B cell (primary cell): ENCODE data around the gene ANAPC2. TPM values are rescaled to one million over a fixed set of nuclear protein-coding genes. Genes with fewer than 3 reads are reported as not detected.

Source experiments
- ATAC-seq: fragments of 200-7000 bp; cut with Tn5 transposase; one replicate; pipeline ENCODE4 v1.10.0; 2021; ENCODE audit warnings: low read depth, mild to moderate bottlenecking, moderate number of reproducible peaks, moderate library complexity
- CTCF ChIA-PET: fragments of 350-600 bp; sonication (Branson Sonifier 250); formaldehyde crosslinking; loops from one replicate; lab custom pipeline; 2021; ENCODE audit warnings: antibody characterized with exemption, inconsistent platforms; lab: Charles Lee
- POLR2A ChIA-PET: fragments of 350-600 bp; sonication (Branson Sonifier 250); formaldehyde crosslinking; loops from one replicate; lab custom pipeline; 2021; ENCODE audit warnings: antibody characterized with exemption; lab: Charles Lee
- DNase-seq: peaks from one replicate; pipeline ENCODE4 v3.0.0; 2013
- H2AFZ ChIP-seq: 2 replicates; pipeline ENCODE4 v1.6.1; 2012; ENCODE audit warnings: mild to moderate bottlenecking, low read depth, low read length; ENCODE audit not compliant: insufficient read depth, poor library complexity, severe bottlenecking
- H3K27ac ChIP-seq, 2 donors: 1 replicate in 1 of 2; 2 replicates in 1 of 2; pipeline ENCODE4 v1.5.1; 2012 to 2013; ENCODE audit warnings: low read length in 2 of 2, mild to moderate bottlenecking in 2 of 2, moderate library complexity in 1 of 2
- H3K27me3 ChIP-seq, 4 experiments: fragments of 200-600 bp in 1 of 4; sonication (generic) in 1 of 4; replicated peaks in 1 of 4; 1 replicate in 2 of 4; 2 replicates in 2 of 4; pipeline versions ENCODE4 v1.6.1 to v1.7.0; 2013 to 2016; ENCODE audit warnings: low read length in 3 of 4, mild to moderate bottlenecking in 2 of 4, mixed read lengths in 1 of 4, moderate library complexity in 1 of 4; ENCODE audit not compliant: insufficient read depth in 4 of 4, control insufficient read depth in 3 of 4; ENCODE audit errors: control extremely low read depth in 1 of 4
- H3K36me3 ChIP-seq, 2 experiments: replicated peaks in 1 of 2; 1 replicate in 1 of 2; 2 replicates in 1 of 2; pipeline versions ENCODE4 v1.6.1 to v1.7.1; 2013; ENCODE audit warnings: low read length in 1 of 2; ENCODE audit not compliant: insufficient read depth in 2 of 2, control insufficient read depth in 1 of 2; ENCODE audit errors: control extremely low read depth in 1 of 2, extremely low read depth in 1 of 2
- H3K4me1 ChIP-seq, 2 donors: fragments of 200-600 bp in 1 of 2; sonication (generic) in 1 of 2; 1 replicate in 1 of 2; 2 replicates in 1 of 2; pipeline versions ENCODE4 v1.5.1 to v1.6.1; 2013 to 2017; ENCODE audit warnings: low read length in 2 of 2; ENCODE audit not compliant: control insufficient read depth in 2 of 2, insufficient read depth in 2 of 2
- H3K4me2 ChIP-seq: replicated peaks from 2 replicates; pipeline ENCODE3; 2012; ENCODE audit warnings: mild to moderate bottlenecking, low read depth, low read length; ENCODE audit not compliant: poor library complexity, severe bottlenecking
- H3K4me3 ChIP-seq, 5 experiments: fragments of 200-600 bp in 1 of 5; sonication (generic) in 1 of 5; 1 replicate in 3 of 5; 2 replicates in 2 of 5; pipeline versions ENCODE4 v1.5.1 to v1.7.0; 2011 to 2016; ENCODE audit warnings: low read length in 4 of 5, mild to moderate bottlenecking in 4 of 5, low read depth in 2 of 5, control low read depth in 1 of 5, moderate library complexity in 1 of 5; ENCODE audit not compliant: insufficient read depth in 1 of 5; ENCODE audit errors: control extremely low read depth in 1 of 5, extremely low read depth in 1 of 5
- H3K79me2 ChIP-seq: fragments of 200-600 bp; sonication (generic); one replicate; pipeline ENCODE4 v1.6.0; 2016; ENCODE audit warnings: low read length; ENCODE audit not compliant: control insufficient read depth, insufficient read depth
- H3K9ac ChIP-seq: fragments of 200-600 bp; sonication (generic); 2 replicates; pipeline ENCODE4 v1.6.1; 2017; ENCODE audit warnings: mild to moderate bottlenecking, low read length, moderate library complexity
- H3K9me3 ChIP-seq, 3 donors: one replicate each; pipeline versions ENCODE4 v1.6.1 to v1.7.1; 2013; ENCODE audit warnings: low read length in 2 of 3; ENCODE audit not compliant: control insufficient read depth in 2 of 3, insufficient read depth in 1 of 3; ENCODE audit errors: control extremely low read depth in 1 of 3
- H4K20me1 ChIP-seq: 2 replicates; pipeline ENCODE4 v1.6.0; 2012; ENCODE audit warnings: mild to moderate bottlenecking, low read length; ENCODE audit not compliant: insufficient read depth, control insufficient read depth, poor library complexity, severe bottlenecking
- H3K27ac Mint-ChIP-seq: one replicate; pipeline ENCODE4 v1.8.0; 2021; ENCODE audit warnings: mixed read lengths
- H3K27me3 Mint-ChIP-seq: one replicate; pipeline ENCODE4 v1.8.0; 2021; ENCODE audit warnings: mixed read lengths
- H3K4me1 Mint-ChIP-seq: one replicate; pipeline ENCODE4 v1.8.0; 2021; ENCODE audit warnings: mixed read lengths
- H3K4me3 Mint-ChIP-seq: one replicate; pipeline ENCODE4 v1.8.0; 2021; ENCODE audit warnings: mixed read lengths
- H3K9me3 Mint-ChIP-seq: one replicate; pipeline ENCODE4 v1.8.0; 2022; ENCODE audit warnings: mixed read lengths; ENCODE audit not compliant: insufficient read depth
- CTCF ChIP-seq: fragments of 200-600 bp; IDR thresholded peaks from one replicate; pipeline ENCODE4 v1.8.0; 2022; ENCODE audit warnings: antibody characterized with exemption, mild to moderate bottlenecking
- EZH2 ChIP-seq: IDR thresholded peaks from 2 replicates; pipeline ENCODE4 v1.6.1; 2012; ENCODE audit warnings: borderline replicate concordance, low read depth, mild to moderate bottlenecking, moderate library complexity, low read length; ENCODE audit not compliant: insufficient read depth, poor library complexity, severe bottlenecking
- WGBS: methylation state at CpG from one replicate; pipeline ENCODE4 v1.1.5; 2013; ENCODE audit warnings: missing lambda C conversion rate; ENCODE audit not compliant: insufficient coverage; 5-methylcytosine and 5-hydroxymethylcytosine counted together
- intact Hi-C: fragments of 100-400 bp; cut with micrococcal nuclease; formaldehyde crosslinking; loops from one replicate; pipeline ENCODE4 v1.10.0; 2022
- polyA plus RNA-seq: library from polyadenylated mRNA; depleted of rRNA; stranded (reverse); fragments of >200 nt; gene quantifications from 2 replicates; pipeline ENCODE4 v1.2.3, GENCODE V29; 2012
- total RNA-seq, 2 donors: library from RNA; stranded (reverse); fragments of 120-200 nt in 1 of 2; gene quantifications; 1 replicate in 1 of 2; 2 replicates in 1 of 2; pipeline versions ENCODE4 v1.2.3 to v1.2.4, GENCODE V29; 2013 to 2022

ANAPC2 gene
- total and polyA plus RNA-seq, 2 donors (not counting 1 experiment from before 2014, with no cell fraction given) = 121 to 127 TPM

DNA sequence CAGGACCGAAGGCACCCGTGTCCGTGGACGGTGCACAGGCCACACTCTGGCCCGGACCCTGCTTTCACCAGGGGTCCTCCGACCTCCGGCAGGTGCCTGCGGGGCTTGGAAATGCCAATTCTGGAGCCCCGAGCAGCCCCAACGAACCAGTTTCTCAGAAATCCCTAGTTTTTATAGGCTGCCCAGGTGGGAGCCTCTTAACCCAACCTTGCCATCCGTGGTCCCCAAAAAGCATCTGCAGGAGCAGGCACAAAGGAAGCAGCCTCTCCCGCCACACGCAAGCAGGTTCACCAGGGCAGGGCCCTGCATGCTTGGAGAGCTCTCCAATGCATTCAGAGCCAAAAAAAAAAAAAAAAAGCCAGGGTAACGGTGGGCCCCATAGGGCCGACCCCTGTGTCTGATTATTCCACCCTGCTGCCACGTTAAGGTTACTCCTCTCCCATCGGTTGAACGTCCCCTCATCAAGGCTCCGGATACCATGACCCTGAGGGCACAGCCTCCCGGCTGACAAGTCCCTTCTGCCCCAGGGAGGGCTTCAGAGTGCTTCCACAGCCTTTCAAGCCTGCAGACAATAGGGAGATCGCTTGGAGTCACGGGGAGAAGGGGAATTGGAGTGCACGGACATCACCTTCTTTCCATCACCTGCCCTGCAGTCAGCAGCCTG lies 13.0 kb upstream of the ANAPC2 start:
- peak overlapping the region; percentile 96 for H3K4me2 ChIP-seq
- POLR2A ChIA-PET = interaction anchor here (0.6 to 2.0 kb wide), 7 partner anchors 12 to 72 kb away, joined by 3 to 15 read pairs (median 6); partner anchors contain the start of gene TUBB4B

More for the DNA sequence above, 13.0 kb upstream of the ANAPC2 start:
- H3K27ac Mint-ChIP-seq = peak overlapping the region; percentile 90
- peak overlapping the region; percentile 78 to 89 for H3K27ac ChIP-seq
- 21% methylated on average over 20 of the region's 23 CpGs for WGBS
- H4K20me1 ChIP-seq = peaks cover 52% of the 10 kb centered on the region
- H3K4me3 Mint-ChIP-seq = peak overlapping the region; percentile 88
- no peaks in the 10 kb centered on the region for H3K9me3 Mint-ChIP-seq
- CTCF ChIA-PET = interaction anchor here (0.9 to 3.3 kb wide), 5 partner anchors 12 to 394 kb away, joined by 3 to 13 read pairs (median 5); partner anchors contain the start of genes ANAPC2 and SSNA1
- H3K27me3 ChIP-seq = peaks cover 0 to 6% (median 0%) of the 10 kb centered on the region in 4 experiments
- peak overlapping the region; percentile 85 for H2AFZ ChIP-seq
- TF ChIP-seq CTCF = no peak
- TF ChIP-seq EZH2 = no peak
- peaks cover 80% of the 10 kb centered on the region for H3K79me2 ChIP-seq
- peak overlapping the region; percentile 12 to 80 (median 75) for H3K4me3 ChIP-seq
- H3K36me3 ChIP-seq = peaks cover 0 to 5% of the 10 kb centered on the region in 2 experiments
- H3K27me3 Mint-ChIP-seq = no peaks in the 10 kb centered on the region
- intact Hi-C loops = loop anchor here (2.0 to 10.0 kb wide), 2 partner anchors 73 to 317 kb away; partner anchors contain the start of gene TRAF2
- peaks cover 37 to 48% of the 10 kb centered on the region in 2 donors for H3K4me1 ChIP-seq
- DNase-seq (no peak), ATAC-seq (no peak)
- H3K4me1 Mint-ChIP-seq = peaks cover 35% of the 10 kb centered on the region
- no peaks in the 10 kb centered on the region for H3K9me3 ChIP-seq
- H3K9ac ChIP-seq = peak overlapping the region; percentile 81
